GM19328 (cell line): ENCODE results near the gene DYNLRB1.
"Not testable (repeated sequence)": the region's sequence is repeated elsewhere in the genome, so short reads cannot be mapped to it uniquely, and the experiment has no call there.

ENCODE experiments used
- ATAC-seq: cut with Tn5 transposase; IDR thresholded peaks from one replicate; pipeline ENCODE4 v1.9.1; 2021; ENCODE audit warnings: mild to moderate bottlenecking, moderate library complexity; ENCODE audit not compliant: unreplicated experiment

The DYNLRB1 gene

DNA sequence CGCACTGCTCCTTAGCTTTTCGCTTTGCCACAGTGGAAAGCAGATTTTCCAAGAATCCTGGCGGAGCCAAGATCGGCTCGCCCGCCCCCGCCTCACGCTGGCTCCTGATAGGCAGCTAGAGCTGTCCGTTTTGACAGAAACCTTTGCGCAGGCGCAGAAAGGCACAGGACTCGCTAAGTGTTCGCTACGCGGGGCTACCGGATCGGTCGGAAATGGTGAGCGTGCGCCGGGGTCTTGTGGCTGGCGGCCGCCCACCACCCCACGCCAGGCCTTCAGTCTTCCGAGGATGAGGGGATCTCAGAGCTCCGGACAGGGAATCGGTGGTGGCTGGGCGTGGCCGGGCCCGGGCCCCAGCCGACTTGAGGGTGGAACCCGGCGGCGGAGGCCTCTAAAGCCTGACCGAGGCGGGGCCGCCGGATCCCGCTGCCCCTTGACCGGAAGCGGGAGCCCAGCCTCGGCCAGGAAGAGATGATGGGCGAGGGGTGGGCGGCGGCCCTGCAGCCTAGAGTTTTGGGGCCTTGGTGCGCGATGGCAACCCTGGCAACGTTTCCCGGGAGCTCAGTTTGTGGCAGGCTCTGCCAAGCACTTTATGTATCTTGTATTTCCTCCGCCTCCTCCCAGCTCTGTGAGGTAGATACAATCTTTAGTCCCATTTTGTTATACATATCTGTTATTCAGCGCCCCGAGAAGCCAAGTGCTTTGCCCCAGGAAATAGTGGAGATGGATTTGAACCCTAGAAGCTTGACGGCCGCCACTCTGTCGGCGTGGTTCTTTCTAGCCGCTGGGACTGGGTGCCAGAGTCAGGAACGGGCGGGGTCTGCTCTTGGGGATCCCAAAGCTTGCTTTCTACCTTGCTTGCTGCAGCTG lies at the start of gene DYNLRB1:
Gene DYNLRB1 (plus strand): TSS at position 176 of the 867 bp plus-strand sequence. CDS start 37 bp downstream, at position 213.
- peak; percentile 55 for ATAC-seq

DNA sequence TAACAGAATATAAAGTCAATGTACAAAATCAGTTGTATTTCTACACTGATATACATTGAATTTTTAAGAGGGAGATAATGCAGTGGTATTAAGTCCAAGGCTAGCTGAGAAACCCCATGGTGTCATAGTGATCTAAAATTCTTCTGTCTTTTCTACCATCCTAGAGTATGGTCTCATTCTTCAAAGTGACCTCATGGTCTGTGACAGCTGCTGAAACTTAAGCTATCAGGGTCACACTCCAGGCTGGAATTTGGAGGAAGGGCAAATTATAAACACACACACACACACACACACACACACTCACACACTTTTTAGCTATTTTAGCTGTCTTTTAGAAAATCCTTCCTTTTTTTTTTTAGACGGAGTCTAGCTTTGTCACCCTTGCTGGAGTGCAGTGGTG lies 47.3 kb upstream of the DYNLRB1 start:
- no peak for ATAC-seq

DNA sequence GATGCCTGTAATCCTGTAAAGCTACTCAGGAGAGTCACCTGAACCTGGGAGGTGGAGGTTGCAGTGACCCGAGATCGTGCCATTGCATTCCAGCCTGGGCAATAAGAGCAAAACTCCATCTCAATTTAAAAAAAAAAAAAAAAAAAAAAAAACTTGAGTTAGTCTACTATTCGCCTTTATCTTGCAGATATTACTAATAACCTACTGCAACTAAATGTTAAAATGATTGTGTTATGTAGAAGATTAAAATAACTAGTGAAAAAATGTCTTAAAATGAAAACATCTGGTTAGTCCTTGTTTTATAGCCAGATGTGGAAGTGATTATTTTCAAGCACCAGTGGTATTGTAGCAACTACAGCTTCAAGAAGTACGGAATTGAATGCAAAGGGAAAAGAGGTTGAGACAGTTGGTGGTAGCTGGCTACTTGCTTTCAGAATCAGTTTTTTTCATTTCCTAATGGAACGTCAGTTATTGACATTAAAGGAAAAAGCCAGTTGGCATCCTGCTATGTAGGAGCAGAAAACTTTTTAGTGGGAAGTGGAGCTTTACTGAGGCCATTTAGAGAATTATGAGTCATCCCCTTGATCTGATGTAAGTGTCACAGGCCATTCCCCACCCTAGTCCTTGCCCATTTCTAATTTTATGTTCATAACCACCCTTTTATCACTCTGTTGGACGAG lies 43.8 kb upstream of the DYNLRB1 start:
- ATAC-seq: no peak

DNA sequence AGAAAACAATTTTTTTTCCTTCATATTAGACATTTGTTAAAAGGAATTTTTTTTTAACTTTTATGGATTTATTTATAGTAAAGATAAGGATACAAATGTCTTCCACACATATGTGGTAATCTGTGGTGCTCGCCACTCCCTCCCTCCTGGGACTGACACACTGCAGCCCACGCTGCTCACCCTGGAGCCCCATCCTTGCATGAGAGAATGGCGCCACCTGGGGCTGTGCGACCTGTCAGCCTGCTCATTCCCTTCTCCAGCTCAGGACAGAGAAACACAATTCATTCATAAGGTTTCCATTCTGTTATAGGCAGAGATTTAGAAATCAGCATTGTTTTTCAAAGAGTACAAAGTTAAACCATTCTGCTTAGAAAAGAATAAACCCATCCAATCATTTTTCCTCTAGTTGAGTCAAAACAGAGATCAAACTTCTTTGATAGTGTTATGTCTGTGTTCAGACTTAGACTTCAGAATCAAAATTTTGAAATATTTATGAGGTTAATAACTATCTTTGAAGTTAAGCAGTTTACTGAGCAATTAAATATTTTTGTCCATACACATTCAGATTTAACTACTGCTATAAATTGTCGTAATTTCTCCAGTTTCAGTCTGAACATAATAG lies 42.8 kb upstream of the DYNLRB1 start:
- ATAC-seq: no peak

DNA sequence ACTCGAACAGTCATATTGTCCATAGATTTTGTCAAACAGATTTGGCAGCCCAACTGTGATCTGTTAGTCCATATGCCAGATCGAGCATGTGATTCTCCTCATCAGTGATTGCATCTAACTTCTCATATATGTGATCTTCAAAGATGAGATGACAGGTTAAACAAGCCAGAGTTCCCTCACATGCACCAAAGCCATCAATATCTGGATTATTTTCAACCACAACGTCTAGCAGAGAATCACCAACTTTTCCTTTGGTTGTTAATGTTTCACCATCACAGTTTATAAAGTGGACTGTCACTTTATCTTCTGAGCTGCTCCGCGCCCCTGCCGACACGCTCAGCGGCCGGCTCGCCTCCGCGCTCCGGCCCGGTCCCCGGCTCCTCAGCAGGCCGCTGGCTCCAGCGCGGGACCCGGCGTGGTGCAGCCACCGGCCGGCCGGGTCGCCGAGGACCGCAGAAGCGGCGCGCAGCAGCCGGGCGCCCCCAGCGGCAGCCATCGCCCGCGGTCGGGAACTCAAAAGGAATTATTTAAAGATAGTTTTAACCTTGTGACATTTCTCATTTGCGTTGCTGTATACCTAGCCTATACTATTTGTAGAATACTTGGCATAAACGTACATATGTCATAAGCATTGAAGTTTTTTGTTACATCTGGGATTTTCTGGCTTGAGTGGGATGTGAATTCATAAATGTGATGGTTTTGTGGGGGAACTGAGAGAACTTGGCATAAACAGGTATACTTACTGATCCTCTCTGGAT lies 40.1 kb upstream of the DYNLRB1 start:
- no peak for ATAC-seq

DNA sequence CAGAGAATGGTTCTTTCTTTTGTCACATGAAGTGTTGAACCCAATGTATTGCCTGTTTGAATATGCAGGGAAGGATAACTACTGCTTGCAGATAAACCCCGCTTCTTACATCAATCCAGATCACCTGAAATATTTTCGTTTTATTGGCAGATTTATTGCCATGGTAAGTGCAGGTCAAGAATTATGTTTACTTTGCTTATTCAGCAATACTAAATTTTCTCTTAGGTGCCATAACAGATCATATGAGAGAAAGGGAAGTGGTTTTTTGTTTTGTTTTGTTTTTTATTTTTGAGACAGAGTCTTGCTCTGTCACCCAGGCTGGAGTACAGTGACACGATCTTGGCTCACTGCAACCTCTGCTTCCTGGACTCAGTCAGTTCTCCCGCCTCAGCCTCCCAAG lies 36.6 kb upstream of the DYNLRB1 start:
- no peak for ATAC-seq

DNA sequence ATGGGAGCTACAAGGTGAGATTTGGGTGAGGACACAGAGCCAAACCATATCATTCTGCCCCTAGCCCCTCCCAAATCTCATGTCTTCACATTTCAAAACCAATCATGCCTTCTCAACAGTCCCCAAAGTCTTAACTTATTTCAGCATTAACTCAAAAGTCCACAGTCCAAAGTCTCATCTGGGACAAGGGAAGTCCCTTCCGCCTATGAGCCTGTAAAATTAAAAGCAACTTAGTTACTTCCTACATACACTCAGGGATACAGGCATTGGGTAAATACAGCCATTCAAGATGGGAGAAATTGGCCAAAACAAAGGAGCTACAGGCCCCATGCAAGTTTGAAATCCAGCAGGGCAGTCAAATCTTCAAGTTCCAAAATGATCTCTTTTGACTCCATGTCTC lies 34.1 kb upstream of the DYNLRB1 start:
- not testable (repeated sequence) for ATAC-seq

DNA sequence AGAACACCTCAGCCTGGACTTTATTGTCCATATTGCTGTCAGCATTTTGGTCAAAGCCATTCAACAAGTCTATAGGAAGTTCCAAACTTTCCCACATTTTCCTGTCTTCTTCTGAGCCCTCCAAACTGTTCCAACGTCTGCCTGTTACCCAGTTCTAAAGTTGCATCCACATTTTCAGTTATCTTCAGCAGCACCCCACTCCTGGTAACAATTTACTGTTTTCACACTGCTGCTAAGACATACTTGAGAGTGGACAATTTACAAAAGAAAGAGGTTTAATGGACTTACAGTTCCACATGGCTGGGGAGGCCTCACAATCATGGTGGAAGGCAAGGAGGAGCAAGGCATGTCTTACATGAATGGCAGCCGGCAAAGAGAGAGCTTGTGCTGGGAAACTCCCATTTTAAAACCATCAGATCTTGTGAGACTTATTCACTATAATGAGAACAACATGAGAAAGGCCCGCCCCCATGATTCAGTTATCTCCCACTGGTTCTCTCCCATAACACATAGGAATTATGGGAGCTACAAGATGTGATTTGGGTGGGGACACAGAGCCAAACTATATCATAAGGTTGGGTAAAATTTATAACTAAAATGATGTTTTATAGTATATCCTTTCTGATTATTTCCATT lies 32.5 kb upstream of the DYNLRB1 start:
- not testable (repeated sequence) for ATAC-seq

DNA sequence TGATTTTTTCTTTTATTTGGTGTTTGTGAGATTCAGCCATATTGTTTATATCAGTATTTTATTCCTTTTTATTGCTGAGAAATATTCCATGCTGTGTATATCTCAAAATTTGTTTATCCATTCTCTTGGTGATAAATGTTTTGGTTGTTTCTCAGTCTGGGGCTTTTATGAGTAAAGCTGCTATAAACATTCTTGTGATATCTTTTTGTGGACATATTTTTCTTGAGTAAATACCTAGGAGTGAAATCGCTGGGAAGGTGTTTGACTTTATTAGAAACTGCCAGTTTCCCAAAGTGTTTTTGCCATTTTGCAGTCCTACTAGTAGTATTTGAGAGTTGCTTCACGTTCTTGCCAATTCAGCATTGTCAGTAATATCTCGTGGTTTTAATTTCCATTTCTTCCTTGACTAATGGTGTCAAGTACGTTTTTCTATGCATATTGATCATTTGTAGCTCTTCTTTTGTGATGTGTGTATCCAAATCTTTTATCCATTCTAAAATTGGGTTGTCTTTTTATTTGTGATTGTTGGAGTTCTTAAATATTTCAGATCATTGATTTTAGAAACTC lies 31.1 kb upstream of the DYNLRB1 start:
- ATAC-seq: no peak

DNA sequence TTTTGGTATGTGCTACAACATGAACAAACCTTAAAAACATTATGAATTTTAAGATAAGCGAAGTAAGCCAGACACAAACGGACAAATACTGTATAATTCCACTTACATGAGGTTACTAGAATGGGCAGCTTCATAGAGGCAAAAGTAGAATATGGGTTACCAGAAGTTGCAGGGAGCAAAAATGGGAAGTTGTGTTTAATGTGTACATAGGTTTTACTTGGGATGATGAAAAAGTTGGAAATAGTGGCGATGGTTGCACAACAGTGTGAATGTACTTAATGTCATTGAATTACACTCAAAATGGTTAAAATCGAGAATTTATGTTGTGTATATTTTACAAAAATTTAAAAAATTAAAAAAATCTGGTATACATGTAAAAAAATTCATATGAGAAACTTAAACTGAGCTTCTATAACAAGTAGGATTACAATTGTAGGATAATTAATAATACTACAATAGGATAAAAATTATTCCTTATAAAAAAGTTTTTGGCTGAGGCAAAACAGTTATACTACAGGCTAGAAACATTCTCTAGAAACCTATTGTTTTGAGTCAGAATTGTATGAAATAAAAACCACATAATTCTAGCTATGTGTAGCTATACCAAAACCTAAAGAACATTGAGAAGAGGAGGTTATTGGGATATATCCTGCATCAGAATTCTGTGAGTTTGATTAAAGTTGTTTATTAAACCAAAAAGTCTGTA lies 24.8 kb upstream of the DYNLRB1 start:
- ATAC-seq: no peak

DNA sequence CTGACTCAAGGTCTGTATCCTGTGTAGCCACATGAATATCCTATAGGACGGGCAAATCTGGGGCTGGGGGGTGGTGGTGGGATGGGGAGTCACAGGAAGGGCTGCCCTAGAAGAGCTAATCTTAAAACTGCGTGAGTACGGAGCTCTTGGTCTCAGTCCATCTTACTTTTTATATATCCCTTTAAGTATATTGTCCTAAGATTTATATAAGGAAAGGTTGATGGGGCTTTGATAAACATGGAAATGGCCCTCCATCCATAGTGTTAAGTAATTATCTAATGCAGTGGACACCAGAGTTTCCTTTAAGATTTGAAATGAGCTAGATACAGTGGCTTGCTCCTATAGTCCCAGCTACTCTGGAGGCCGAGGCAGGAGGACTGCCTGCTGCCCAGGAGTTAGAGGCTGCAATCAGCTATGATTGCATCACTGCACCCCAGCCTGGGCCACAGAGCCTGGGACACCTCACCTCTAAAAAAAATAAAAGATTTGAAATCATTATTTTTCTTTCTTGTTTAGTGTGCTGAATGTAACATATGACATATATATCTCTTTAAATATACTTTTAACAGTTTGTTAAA lies 24.2 kb upstream of the DYNLRB1 start:
- ATAC-seq: no peak

DNA sequence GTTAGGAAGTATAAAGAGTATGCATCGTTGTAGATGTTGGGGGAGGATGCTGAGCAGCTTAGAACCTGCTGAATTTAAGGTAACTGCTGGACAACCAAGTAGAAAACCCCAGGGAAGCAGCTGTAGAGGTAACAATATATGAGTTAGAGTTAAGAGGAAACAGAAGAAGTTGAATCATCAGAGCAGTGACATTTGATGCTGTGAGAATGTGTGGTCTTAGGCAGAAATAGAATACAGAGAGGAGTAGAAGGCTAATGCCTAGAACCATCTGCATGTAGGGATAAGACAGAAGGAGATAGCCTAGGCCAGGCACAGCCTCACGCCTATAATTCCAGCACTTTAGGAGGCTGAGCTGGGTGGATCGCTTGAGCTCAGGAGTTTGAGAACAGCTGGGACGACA lies 22.6 kb upstream of the DYNLRB1 start:
- no peak for ATAC-seq

DNA sequence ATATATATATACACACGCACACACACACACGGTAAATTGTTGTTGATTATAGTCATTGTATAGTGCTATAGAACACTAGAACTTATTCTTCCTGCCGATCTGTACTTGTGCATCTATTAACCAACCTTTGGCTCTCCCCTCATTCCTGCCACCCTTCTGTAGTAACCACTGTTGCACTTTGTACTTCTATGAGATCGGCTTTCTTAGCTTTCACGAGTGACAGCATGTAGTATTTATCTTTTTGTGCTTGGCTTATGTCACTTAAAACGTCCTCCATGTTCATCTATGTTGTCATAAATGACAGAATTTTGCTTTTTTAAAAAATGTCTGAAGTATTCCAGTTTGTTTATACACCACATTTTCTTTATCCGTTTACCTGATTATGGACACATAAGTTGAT lies 20.9 kb upstream of the DYNLRB1 start:
- ATAC-seq: no peak

DNA sequence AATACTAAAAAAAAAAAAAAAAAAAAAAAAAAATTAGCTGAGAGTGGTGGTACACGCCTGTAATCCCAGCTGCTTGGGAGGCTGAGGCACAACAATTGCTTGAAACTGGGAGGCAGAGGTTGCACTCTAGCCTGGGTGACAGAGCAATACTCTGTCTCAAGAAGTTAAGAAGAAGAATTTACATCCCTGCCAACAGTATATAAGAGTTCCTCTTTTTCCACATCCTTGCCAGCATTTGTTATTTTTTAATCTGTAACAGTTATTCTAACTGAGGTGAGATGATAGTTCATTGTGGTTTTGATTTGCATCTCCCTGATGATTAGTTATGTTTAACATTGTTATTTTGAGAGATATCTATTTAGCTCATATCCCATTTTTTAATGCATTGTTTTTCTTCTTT lies 20.3 kb upstream of the DYNLRB1 start:
- ATAC-seq: no peak

DNA sequence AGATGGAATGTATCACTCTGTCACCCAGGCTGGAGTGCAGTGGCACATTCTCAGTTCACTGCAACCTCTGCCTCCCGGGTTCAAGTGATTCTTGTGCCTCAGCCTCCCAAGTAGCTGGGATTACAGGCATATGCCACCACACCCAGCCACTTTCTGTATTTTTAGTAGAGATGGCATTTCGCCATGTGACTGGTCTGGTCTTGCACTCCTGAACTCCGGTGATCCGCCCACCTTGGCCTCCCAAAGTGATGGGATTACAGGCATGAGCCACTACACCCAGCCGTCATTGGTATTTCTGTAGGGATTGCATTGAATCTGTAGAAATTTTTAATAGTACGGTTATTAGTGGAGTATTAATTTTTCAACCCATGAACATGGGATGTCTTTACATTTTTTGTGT lies 18.6 kb upstream of the DYNLRB1 start:
- ATAC-seq: not testable (repeated sequence)

DNA sequence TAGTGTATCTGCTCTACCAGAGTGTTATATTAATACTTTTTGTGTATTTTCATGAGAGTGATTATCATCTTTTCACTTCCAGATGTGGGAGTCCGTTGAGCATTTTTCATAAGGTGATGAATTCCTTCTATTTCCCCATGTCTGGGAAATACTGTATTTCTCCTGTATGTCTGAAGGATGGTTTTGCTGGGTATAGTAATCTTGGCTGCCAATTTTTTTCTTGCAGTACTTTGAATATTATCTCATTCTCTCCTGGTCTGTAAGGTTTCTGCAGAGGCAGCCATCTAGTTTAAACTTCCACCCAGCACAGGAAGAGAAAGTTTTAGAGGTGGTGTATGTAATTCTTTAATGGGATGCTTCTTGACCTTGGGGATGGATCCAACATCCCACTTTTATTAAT lies 15.4 kb upstream of the DYNLRB1 start:
- no peak for ATAC-seq

DNA sequence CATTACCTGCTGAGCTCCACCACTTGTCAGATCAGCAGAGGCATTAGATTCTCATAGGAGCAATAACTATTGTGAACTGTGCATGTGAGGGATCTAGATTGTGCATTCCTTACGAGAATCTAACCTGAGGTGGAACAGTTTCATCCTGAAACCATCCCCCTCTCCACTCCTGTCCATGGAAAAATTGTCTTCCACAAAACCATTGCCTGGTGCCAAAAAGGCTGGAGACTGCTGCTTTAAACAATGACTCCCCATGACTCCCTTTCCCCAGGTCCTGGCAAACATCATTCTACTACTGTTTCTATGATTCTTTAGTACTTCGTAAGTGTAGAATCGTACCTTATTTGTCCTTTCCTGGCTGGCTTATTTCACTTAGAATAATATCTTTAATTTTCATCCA lies 9.7 kb upstream of the DYNLRB1 start:
- no peak for ATAC-seq

DNA sequence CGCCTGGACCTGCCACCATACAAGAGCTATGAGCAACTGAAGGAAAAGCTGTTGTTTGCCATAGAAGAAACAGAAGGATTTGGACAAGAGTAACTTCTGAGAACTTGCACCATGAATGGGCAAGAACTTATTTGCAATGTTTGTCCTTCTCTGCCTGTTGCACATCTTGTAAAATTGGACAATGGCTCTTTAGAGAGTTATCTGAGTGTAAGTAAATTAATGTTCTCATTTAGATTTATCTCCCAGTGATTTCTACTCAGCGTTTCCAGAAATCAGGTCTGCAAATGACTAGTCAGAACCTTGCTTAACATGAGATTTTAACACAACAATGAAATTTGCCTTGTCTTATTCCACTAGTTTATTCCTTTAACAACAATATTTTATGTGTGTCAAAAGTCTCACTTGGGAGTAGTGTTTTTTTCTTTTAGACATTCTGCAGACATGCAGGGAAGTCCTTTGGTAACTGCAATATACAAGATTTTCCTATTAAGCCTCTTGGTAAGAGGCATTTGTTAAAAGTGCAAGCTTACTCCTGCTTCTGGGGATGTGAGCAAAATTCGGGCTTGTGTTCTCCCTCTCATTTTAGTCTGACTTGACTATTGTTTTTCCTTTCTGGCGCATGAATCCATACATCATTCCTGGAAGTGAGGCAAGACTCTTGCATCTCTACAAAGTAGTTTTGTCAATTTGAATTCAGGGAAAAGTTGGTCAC lies 8.4 kb upstream of the DYNLRB1 start:
- ATAC-seq: no peak

DNA sequence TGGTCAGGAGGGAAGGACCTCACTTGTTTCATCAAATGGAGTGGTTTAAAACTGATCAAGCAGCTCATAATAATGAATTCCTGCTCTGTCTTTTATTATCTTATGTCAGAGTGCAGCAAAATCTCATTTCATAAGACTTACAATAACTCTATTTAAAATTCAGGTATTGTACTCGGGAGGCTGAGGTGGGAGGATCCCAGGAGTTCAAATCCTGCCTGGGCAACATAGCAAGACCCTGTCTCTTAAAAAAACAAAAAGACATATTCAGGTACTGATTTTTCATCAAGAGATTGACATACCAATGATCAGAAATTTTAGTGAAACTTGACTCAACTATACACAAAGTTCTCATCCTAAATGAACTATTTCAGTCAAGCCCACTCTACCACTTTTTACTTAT lies 5.6 kb upstream of the DYNLRB1 start:
- no peak for ATAC-seq
